NCI-H1092 (cell line): ENCODE data around the gene RPL34.

Source experiments
- DNase-seq: peaks from one replicate; lab custom pipeline; 2025; lab: John Stamatoyannopoulos, UW

Gene RPL34

GRCh38 chr4:108624263-108625056 lies 4.1 kb downstream of the RPL34 start:
- no peak for DNase-seq

- DNase-seq = no peak
Observed at GRCh38 chr4:108626056-108626455, 5.7 kb downstream of the RPL34 start.

GRCh38 chr4:108628411-108628810 lies 8.0 kb downstream of the RPL34 start:
- DNase-seq = no peak

- no peak for DNase-seq
Observed at GRCh38 chr4:108635070-108635655, 14.8 kb downstream of the RPL34 start.

- no peak for DNase-seq
Observed at GRCh38 chr4:108636246-108636645, 15.9 kb downstream of the RPL34 start.

GRCh38 chr4:108637856-108638255 lies 17.5 kb downstream of the RPL34 start:
- no peak for DNase-seq

GRCh38 chr4:108644237-108644636 lies 23.9 kb downstream of the RPL34 start:
- DNase-seq = no peak

GRCh38 chr4:108646706-108647105 lies 26.3 kb downstream of the RPL34 start:
- no peak for DNase-seq

- no peak for DNase-seq
Observed at GRCh38 chr4:108649863-108650211, 29.5 kb downstream of the RPL34 start.

- DNase-seq = peak; percentile 95
Observed at GRCh38 chr4:108650212-108651013, 30.0 kb downstream of the RPL34 start, which contains the start of gene OSTC. Gene OSTC (plus strand): TSS chr4:108650599. CDS start chr4:108650656, 57 bp downstream.

GRCh38 chr4:108651014-108651791 lies 30.8 kb downstream of the RPL34 start:
- no peak for DNase-seq

- no peak for DNase-seq
Observed at GRCh38 chr4:108662629-108663028, 42.3 kb downstream of the RPL34 start.

- no peak for DNase-seq
Observed at GRCh38 chr4:108674356-108674977, 54.1 kb downstream of the RPL34 start.
